CD4-positive, alpha-beta T cell treated with Interleukin-6 for 4 hours (primary cell): ENCODE results near the gene CFAP20DC.
"Not testable (repeated sequence)": the region's sequence is repeated elsewhere in the genome, so short reads cannot be mapped to it uniquely, and the experiment has no call there.

Source experiments
- DNase-seq: peaks from one replicate; pipeline ENCODE4 v3.0.0-alpha.2; 2020; ENCODE audit warnings: mixed read lengths

CFAP20DC gene

DNA sequence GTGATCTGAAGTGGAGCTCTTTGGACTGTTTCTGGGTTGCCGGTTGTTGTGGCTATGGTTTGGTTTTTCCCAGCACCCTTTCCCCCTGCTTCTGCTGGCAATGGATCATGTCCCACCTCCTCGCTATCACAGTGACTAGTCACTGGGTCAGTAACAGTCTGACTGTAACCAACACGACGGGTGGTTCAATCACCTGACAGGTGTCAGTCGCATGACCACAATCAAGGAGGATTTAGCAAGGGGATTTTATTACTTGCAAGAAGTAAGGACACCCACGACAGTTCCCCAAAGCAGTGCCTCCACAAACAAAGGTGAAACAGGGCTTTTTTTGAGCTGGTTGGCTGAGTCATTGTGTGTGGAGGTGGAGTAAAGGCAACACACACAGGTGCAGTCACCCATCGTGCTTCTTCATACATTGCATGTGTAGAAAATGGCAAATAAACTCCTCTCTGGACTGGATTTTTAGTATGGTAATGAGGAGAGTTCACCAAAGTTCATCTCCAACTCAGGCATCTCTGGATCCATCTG lies 324.4 kb downstream of the CFAP20DC start:
- DNase-seq, result no peak

GRCh38 chr3:58724336-58724735 lies 325.5 kb downstream of the CFAP20DC start:
- DNase-seq, result no peak

DNA sequence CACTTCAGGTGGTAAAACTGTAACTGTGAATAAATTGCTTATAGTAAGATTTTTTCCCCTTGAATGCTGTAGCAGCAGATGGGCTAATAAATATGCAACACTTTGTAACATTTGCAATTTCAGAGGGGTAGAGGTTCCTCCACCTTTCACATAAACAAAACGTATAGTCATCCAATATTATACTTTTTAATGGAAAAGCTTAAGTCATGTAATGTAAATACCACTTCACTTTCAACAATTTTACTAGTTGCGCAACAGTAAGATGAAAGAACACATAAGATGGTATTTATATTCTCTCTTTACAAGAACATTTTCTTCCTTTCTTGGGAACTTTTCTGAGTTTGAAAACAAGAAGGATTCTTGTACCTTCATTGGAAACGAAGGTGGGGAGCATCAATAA lies 326.7 kb downstream of the CFAP20DC start:
- DNase-seq, result no peak

- DNase-seq, result no peak
Observed at GRCh38 chr3:58722561-58722960, 327.3 kb downstream of the CFAP20DC start.

DNA sequence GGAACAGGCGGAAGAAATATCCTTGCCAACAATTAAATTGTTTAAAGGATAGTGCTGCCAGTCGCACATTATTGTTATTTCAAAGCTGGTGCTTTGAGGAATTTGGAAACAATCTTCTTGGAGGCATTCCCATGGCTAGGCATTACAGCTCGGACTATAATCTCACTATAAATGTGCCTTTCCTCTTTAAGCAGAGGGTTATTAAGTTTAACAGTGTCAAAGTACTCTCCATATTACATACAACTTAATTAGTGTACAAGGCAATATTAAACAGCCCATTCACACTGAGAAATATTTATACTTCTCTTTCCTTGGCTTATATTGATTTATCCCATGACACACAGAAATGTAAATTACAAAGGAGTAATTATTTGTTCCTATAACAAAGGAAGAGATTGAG lies 329.3 kb downstream of the CFAP20DC start:
- DNase-seq, result no peak

GRCh38 chr3:58719684-58720083 lies 330.1 kb downstream of the CFAP20DC start:
- no peak for DNase-seq

DNA sequence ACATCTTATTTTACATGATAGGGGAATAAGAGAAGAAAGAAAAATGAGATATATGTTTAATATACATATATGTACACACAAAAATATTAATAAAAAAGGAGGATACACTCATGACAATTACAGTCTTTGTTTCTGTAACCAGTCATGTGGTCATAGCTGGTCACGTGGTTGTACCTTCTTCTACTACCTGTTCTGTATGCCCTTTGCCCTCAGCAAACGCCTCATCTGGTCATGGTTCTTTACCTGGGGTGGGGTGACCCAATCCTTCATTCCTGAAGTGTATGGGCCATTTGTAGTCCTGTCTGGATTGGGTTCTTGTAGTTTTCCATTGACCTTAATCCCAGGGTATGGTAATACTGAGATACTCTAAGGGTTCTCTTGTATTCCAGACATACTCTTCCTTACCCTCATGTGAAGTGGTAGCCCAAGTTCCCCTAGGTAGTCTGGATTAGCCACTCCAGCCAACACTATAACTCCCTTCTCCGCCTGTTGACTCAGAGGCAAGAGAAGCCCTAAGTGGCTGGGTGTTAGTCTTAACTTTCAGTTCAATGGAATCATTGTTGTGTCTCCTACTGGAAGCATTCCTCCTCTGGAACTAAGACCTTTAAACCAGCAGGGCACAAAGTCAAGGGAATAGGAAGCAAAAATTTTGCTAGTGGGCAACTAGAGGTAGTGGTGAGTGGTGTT lies 336.0 kb downstream of the CFAP20DC start:
- DNase-seq, result no peak

- no peak for DNase-seq
Observed at GRCh38 chr3:58711871-58712270, 338.0 kb downstream of the CFAP20DC start.

DNA sequence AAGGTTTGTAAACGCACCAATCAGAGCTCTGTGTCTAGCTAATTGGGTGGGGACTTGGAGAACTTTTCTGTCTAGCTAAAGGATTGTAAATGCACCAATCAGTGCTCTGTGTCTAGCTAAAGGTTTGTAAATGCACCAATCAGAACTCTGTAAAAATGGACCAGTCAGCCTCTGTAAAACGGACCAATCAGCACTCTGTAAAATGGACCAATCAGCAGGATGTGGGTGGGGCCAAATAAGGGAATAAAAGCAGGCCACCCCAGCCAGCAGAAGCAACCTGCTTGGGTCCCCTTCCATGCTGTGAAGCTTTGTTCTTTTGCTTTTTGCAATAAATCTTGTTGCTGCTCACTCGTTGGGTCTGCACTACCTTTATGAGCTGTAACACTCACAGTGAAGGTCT lies 340.8 kb downstream of the CFAP20DC start:
- not testable (repeated sequence) for DNase-seq

GRCh38 chr3:58708116-58708791 lies 341.6 kb downstream of the CFAP20DC start:
- DNase-seq, result no peak

DNA sequence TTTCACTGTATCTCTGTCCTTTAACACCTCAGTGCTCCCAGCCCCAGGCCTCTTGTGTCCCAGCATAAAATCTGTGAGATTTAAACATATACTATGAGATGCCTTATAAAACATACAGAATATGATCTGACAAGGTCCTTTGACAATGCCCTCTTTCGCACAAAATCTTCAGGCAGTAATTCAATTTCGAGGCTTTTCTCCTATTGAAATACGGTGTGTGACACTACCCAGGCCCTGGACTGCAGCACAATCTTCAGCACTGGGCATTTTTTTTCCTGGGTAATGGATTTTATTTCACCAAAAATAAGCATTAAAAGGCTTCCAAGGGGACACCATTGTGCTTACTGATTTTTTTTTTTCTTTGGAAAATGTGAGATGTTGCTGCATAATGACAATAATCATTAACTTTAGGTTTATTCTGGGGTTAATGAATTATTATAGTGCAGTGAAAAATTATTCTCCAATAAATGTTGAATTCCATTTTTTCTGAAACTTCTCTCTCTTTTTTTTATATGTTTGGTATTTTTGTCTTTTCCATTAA lies 342.4 kb downstream of the CFAP20DC start:
- no peak for DNase-seq

DNA sequence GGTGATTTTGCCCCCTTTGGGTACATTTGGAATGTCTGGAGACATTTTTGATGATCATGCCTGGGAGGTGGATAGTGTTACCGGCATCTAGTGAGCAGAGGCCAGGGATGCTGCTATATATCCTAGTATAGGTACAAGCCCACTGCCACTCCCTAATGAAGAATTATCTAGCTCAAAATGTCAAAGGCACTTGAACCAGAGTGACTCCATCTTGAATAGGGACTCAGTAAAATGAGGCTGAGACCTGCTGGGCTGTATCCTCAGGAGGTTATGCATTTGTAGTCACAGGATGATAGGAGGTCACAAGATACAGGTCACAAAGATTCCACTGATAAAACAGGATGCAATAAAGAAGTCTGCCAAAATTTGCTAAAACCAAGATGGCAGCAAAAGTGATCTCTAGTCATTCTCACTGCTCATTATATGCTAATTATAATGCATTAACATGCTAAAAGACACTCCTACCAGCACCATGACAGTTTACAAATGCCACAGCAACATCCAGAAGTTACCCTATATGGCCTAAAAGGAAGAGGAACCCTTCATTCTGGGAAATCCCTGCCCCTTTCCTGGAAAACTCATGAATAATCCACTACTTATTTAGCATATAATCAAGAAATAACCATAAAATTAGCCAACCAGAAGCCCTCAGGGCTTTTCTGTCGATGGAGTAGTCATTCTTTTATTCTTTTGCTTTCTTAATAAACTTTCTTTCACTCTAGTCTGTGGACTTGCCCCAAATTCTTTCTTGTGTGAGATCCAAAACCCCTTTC lies 343.2 kb downstream of the CFAP20DC start:
- DNase-seq, result no peak

- no peak for DNase-seq
Observed at GRCh38 chr3:58704745-58705144, 345.1 kb downstream of the CFAP20DC start.

DNA sequence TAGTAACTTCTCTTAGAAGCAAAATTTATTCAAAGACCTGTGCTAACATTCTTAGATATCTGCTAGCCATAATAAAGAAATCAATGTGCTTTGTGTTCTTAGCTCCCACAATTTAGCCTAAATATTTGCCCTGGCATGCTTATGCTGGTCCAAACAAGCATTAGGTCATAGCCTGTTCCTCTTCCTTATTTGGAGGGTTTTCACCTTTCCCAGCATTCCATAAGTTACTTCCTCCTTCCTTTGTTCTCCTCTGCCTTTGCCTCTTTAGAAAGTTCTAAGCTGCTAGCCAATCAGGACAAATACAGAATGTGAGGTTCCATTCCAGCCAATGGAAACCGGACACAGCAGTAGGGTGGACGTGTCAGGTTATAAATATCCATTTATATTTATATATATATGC lies 345.5 kb downstream of the CFAP20DC start:
- DNase-seq, result not testable (repeated sequence)

DNA sequence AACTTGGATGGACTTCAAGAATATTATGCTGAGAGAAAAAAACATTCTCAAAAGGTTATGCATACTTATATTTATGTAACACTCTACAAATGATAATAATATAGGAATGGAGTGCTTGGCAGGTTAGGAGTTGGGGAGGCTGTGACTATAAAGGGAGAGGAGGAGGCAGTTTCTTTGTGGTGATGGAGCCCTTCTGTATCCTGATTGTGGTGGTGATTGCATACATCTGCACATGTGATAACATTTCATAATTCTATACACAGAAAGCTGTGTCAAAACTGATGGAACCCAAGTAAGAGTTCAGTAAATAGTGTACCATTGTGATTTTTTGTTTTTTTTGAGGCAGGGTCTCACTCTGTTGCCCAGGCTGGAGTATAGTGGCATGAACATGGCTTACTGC lies 351.6 kb downstream of the CFAP20DC start:
- no peak for DNase-seq

DNA sequence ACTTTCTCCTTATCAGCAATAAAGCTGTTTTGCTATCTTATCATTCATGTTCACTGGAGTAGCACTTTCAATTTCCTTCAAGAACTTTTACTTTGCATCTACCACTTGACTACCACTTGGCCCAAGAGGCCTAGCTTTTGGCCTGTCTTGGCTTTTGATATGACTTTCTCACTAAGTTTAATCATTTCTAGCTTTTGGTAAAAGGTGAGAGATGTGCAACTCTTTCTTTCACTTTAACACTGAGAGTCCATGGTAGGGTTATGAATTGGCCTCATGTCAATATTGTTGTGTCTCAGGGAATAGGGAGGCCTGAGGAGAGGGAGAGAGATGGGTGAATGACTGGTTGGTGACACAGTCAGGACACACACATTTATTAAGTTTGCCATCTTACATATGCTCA lies 352.3 kb downstream of the CFAP20DC start:
- no peak for DNase-seq

GRCh38 chr3:58696813-58697212 lies 353.0 kb downstream of the CFAP20DC start:
- not testable (repeated sequence) for DNase-seq

DNA sequence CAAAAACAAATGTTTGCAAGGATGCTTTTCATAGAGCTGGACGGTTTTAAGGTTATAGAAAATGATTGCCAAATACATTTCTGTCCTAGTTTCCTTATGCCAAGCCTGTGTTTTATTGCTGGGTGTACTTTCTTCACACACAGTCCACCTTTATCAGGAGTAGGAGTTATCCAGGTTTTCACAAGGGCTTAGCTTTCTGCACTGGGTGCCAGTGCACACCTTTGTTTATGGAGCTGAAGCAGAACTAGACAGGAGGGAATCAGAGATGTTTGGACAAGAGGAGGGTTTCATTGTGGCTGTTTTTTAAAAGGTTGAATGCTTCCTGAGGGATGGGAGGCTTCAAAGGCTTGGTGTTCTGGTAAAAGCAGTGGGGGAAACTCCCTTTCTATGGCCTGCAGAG lies 353.7 kb downstream of the CFAP20DC start:
- no peak for DNase-seq

- not testable (repeated sequence) for DNase-seq
Observed at GRCh38 chr3:58695284-58695683, 354.5 kb downstream of the CFAP20DC start.

DNA sequence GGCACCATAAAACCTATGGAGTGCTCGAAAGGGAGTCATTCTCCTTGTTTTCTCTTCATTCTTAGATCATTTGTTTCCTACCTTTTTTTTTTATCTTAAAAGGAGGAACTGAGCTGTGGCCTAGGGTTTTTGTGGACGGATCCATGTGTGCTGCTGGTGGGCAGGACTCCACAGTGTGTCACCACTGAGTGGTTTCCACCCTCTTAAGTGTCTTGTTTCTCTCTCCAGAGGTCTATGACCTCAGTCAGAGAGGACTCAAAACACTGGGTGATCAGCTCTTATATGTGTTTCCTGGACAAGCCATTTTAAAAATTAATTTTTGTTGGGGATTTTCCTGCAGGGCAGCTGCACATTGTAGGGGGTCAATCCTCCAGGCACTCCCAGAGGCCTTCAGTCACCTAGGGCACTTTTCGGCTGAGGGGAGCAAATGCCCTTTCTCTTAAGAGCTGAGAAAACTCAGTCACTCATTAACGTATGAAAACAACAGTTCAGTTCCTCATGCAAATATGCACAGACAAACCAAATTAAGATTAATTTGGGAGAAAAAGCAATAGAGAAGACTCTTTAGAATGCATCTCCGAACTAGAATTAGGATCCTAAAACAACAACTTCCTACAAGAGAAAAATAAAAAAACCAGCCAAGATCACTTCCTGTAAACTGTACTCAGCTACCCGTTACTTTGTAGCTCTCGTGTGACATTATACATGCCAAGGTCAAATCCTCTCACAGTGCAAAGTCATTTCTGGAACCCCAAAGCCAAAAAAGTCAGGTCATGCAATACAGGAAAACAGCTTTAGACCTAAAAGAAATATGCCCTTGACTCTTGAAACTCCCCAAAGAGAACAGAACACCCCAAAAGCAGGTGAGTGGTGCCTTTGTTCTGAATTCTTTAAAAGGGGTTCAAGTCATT lies 355.6 kb downstream of the CFAP20DC start:
- no peak for DNase-seq

DNA sequence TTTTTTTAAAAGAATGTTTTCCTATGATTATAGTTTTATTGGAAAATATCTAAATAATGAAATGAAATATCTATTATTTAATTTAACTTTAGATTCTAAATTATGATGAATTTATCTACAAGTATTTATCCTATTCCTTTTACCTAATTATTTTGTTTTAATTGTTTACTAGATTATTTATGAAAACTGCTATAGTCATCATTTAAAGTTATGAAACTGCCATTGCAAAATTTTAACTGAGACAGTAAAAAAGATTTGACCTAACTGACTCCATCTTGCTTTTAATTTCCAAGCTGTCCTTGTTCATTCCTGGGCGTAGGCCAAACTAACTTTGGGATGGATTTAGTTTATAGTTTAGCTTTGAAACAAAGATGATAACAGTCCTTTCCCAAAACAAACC lies 357.3 kb downstream of the CFAP20DC start:
- no peak for DNase-seq
